GM23338 (cell line): ENCODE data around the gene CROCC2. TPM values are rescaled to one million over a fixed set of nuclear protein-coding genes. Genes with fewer than 3 reads are reported as not detected.
A peak's percentile ranks its signal among the peaks of the same experiment; 100 is the strongest.

Experiments
- ATAC-seq: fragments of 200-7000 bp; cut with Tn5 transposase; 3 replicates; pipeline ENCODE4 v1.9.1; 2020
- DNase-seq: peaks from one replicate; pipeline ENCODE4 v3.0.0-alpha.2; 2015; ENCODE audit warnings: low spot score
- H2AFZ ChIP-seq: fragments of 200-600 bp; sonication (generic); 2 replicates; pipeline ENCODE4 v1.8.0; 2016; ENCODE audit warnings: antibody characterized with exemption, mild to moderate bottlenecking, moderate library complexity
- H3F3A ChIP-seq: fragments of 200-600 bp; sonication (generic); replicated peaks from 2 replicates; pipeline ENCODE4 v1.8.0; 2017; ENCODE audit warnings: antibody characterized with exemption, mixed run types, low read depth
- H3K27ac ChIP-seq: fragments of 200-600 bp; sonication (generic); 2 replicates; pipeline ENCODE4 v1.6.1; 2016; ENCODE audit warnings: low read depth
- H3K27me3 ChIP-seq: fragments of 200-600 bp; sonication (generic); 2 replicates; pipeline ENCODE4 v1.8.0; 2016; ENCODE audit warnings: mild to moderate bottlenecking, mixed run types, moderate library complexity; ENCODE audit not compliant: insufficient read depth
- H3K36me3 ChIP-seq: fragments of 200-600 bp; sonication (generic); 2 replicates; pipeline ENCODE4 v1.8.0; 2016; ENCODE audit warnings: mild to moderate bottlenecking; ENCODE audit not compliant: insufficient read depth
- H3K4me1 ChIP-seq: fragments of 200-600 bp; sonication (generic); 2 replicates; pipeline ENCODE4 v1.8.0; 2016; ENCODE audit warnings: mild to moderate bottlenecking, moderate library complexity; ENCODE audit not compliant: insufficient read depth
- H3K4me2 ChIP-seq: fragments of 200-600 bp; sonication (generic); 2 replicates; pipeline ENCODE4 v1.7.1; 2017; ENCODE audit warnings: mixed run types
- H3K4me3 ChIP-seq: fragments of 200-600 bp; sonication (generic); 2 replicates; pipeline ENCODE4 v1.6.1; 2016; ENCODE audit warnings: mixed run types
- H3K79me2 ChIP-seq: fragments of 200-600 bp; sonication (generic); replicated peaks from 2 replicates; pipeline ENCODE4 v1.8.0; 2017; ENCODE audit warnings: mild to moderate bottlenecking; ENCODE audit not compliant: insufficient read depth
- H3K9me2 ChIP-seq: fragments of 200-600 bp; sonication (generic); 2 replicates; pipeline ENCODE4 v1.8.0; 2017; ENCODE audit not compliant: insufficient read depth
- H4K20me1 ChIP-seq: fragments of 200-600 bp; sonication (generic); replicated peaks from 2 replicates; pipeline ENCODE4 v1.8.0; 2017; ENCODE audit warnings: mild to moderate bottlenecking; ENCODE audit not compliant: insufficient read depth
- H3K27ac Mint-ChIP-seq: 2 replicates; pipeline ENCODE4 v1.8.0; 2020; ENCODE audit warnings: inconsistent platforms, mild to moderate bottlenecking, moderate library complexity, mixed read lengths
- H3K27me3 Mint-ChIP-seq: 3 replicates; pipeline ENCODE4 v1.8.0; 2022; ENCODE audit warnings: low read depth, mild to moderate bottlenecking, moderate library complexity, mixed read lengths, inconsistent platforms; ENCODE audit not compliant: insufficient read depth, poor library complexity
- H3K36me3 Mint-ChIP-seq: 3 replicates; pipeline ENCODE4 v1.8.0; 2021; ENCODE audit warnings: low read depth, mild to moderate bottlenecking, inconsistent platforms, moderate library complexity, mixed read lengths
- H3K4me1 Mint-ChIP-seq: 3 replicates; pipeline ENCODE4 v1.8.0; 2020; ENCODE audit warnings: mild to moderate bottlenecking, inconsistent platforms, mixed read lengths
- H3K4me3 Mint-ChIP-seq: 3 replicates; pipeline ENCODE4 v1.8.0; 2021; ENCODE audit warnings: moderate library complexity, mild to moderate bottlenecking, inconsistent platforms, mixed read lengths
- H3K9me3 Mint-ChIP-seq: 3 replicates; pipeline ENCODE4 v1.8.0; 2020; ENCODE audit warnings: moderate library complexity, mild to moderate bottlenecking, inconsistent platforms, mixed read lengths
- CTCF ChIP-seq, 2 experiments: fragments of 200-600 bp in 1 of 2; sonication (generic) in 1 of 2; conservative IDR thresholded peaks; 2 replicates each; pipeline versions ENCODE4 v1.5.1 to v1.6.1; 2016 to 2017; ENCODE audit warnings: antibody characterized with exemption in 2 of 2, low read depth in 2 of 2, mild to moderate bottlenecking in 2 of 2, moderate library complexity in 1 of 2
- EZH2phosphoT487 ChIP-seq: fragments of 200-600 bp; sonication (generic); IDR thresholded peaks from one replicate; pipeline ENCODE4 v1.8.1; 2018; ENCODE audit warnings: antibody characterized with exemption; ENCODE audit not compliant: unreplicated experiment
- NANOG ChIP-seq: IDR thresholded peaks from 2 replicates; pipeline ENCODE4 v1.6.1; 2016; ENCODE audit warnings: antibody characterized with exemption, borderline replicate concordance
- POLR2AphosphoS5 ChIP-seq: IDR thresholded peaks from 2 replicates; pipeline ENCODE4 v1.6.1; 2016; ENCODE audit warnings: antibody characterized with exemption, low read depth
- STAT1 ChIP-seq: IDR thresholded peaks from one replicate; pipeline ENCODE4 v1.6.1; 2016; ENCODE audit warnings: antibody characterized with exemption; ENCODE audit not compliant: unreplicated experiment
- ZNF114 ChIP-seq: fragments of 250-450 bp; sonication (Bioruptor Pico); IDR thresholded peaks from 2 replicates; pipeline ENCODE4 v1.5.0; 2020; ENCODE audit warnings: mild to moderate bottlenecking, moderate library complexity
- ZNF331 ChIP-seq: fragments of 250-450 bp; sonication (Bioruptor Pico); IDR thresholded peaks from 2 replicates; pipeline ENCODE4 v1.5.0; 2020; ENCODE audit warnings: low read depth, mild to moderate bottlenecking, moderate library complexity
- ZNF462 ChIP-seq: fragments of 250-450 bp; sonication (Bioruptor Pico); IDR thresholded peaks from 2 replicates; pipeline ENCODE4 v1.5.0; 2020; ENCODE audit warnings: mild to moderate bottlenecking, moderate library complexity
- polyA plus RNA-seq: library from polyadenylated mRNA; unstranded; fragments of >200 nt; fragmentation: Nextera tagmentation; extraction: Ambion mirVana; gene quantifications from 2 replicates; pipeline ENCODE4 v1.2.1, GENCODE V29; 2016
- total RNA-seq: library from RNA; depleted of rRNA; stranded (reverse); fragments of >200 nt; shearing (Covaris generic); gene quantifications from 2 replicates; pipeline ENCODE4 v1.2.3, GENCODE V29; 2014

Gene CROCC2
- total and polyA plus RNA-seq, 2 experiments from 2014 or later: not detected

- peaks cover 6% of the 10 kb centered on the region for H3K27me3 Mint-ChIP-seq
- no peaks in the 10 kb centered on the region for H3K27me3 ChIP-seq
- H3K27ac ChIP-seq: no peak overlapping the region
- no peaks in the 10 kb centered on the region for H4K20me1 ChIP-seq
- no peak overlapping the region for H3K4me3 Mint-ChIP-seq
- no peaks in the 10 kb centered on the region; the same call in 1 of the 3 replicates for H3K4me1 Mint-ChIP-seq
- H3K4me1 ChIP-seq: no peaks in the 10 kb centered on the region
- H3K9me2 ChIP-seq: no peaks in the 10 kb centered on the region
- H3K27ac Mint-ChIP-seq: peak overlapping the region; percentile 89
- H3K36me3 ChIP-seq: no peaks in the 10 kb centered on the region
- no peaks in the 10 kb centered on the region for H3K36me3 Mint-ChIP-seq
- no peak for TF ChIP-seq ZNF462 (CRISPR knock-in tag)
- TF ChIP-seq EZH2phosphoT487: no peak
- no peak for TF ChIP-seq ZNF114 (CRISPR knock-in tag)
- no peak for TF ChIP-seq NANOG
- TF ChIP-seq POLR2AphosphoS5: no peak
- no peak for TF ChIP-seq ZNF331
- no peak for TF ChIP-seq CTCF (conservative IDR thresholded peaks at IDR 0.05; ENCODE audit: low read depth in 2 of 2)
- TF ChIP-seq STAT1: no peak
- H3F3A ChIP-seq: 0 out of 2 replicates have a peak, but pooled peaks cover 5% of the 10 kb centered on the region
- no peak overlapping the region for H3K4me3 ChIP-seq
- DNase-seq (peak; percentile 31), ATAC-seq (peak; percentile 26)
- H2AFZ ChIP-seq: peak overlapping the region; percentile 94
- H3K4me2 ChIP-seq: no peak overlapping the region
- no peaks in the 10 kb centered on the region for H3K9me3 Mint-ChIP-seq
- H3K79me2 ChIP-seq: no peaks in the 10 kb centered on the region
Observed at GRCh38 chr2:240962300-240963064, 56.3 kb downstream of the CROCC2 start.
